Endothelial cell (in vitro differentiated cells): ENCODE data around the gene ARHGAP19. TPM values are rescaled to one million over a fixed set of nuclear protein-coding genes. Genes with fewer than 3 reads are reported as not detected.

Source experiments
- DNase-seq: peaks from one replicate; pipeline ENCODE4 v3.0.0; 2021; ENCODE audit warnings: low spot score
- H3K27ac Mint-ChIP-seq: one replicate; pipeline ENCODE4 v1.8.0; 2021; ENCODE audit warnings: mixed read lengths, inconsistent platforms; ENCODE audit not compliant: unreplicated experiment
- H3K27me3 Mint-ChIP-seq: one replicate; pipeline ENCODE4 v1.8.0; 2021; ENCODE audit warnings: mild to moderate bottlenecking, moderate library complexity, mixed read lengths, inconsistent platforms; ENCODE audit not compliant: unreplicated experiment
- H3K36me3 Mint-ChIP-seq: one replicate; pipeline ENCODE4 v1.8.0; 2021; ENCODE audit warnings: mild to moderate bottlenecking, low read depth, mixed read lengths, inconsistent platforms; ENCODE audit not compliant: unreplicated experiment
- H3K4me1 Mint-ChIP-seq: one replicate; pipeline ENCODE4 v1.8.0; 2021; ENCODE audit warnings: mild to moderate bottlenecking, mixed read lengths, inconsistent platforms; ENCODE audit not compliant: unreplicated experiment
- H3K4me3 Mint-ChIP-seq: one replicate; pipeline ENCODE4 v1.8.0; 2021; ENCODE audit warnings: mild to moderate bottlenecking, mixed read lengths, inconsistent platforms; ENCODE audit not compliant: unreplicated experiment
- H3K9me3 Mint-ChIP-seq: one replicate; pipeline ENCODE4 v1.8.0; 2021; ENCODE audit warnings: mixed read lengths, inconsistent platforms; ENCODE audit not compliant: unreplicated experiment
- total RNA-seq: library from RNA; stranded (reverse); fragmentation: NEBNext Ultra II Directional; extraction: Animal tissue kit (Norgen Biotek cat#: 25700); gene quantifications from one replicate; pipeline ENCODE4 v1.2.1, GENCODE V29; 2021; ENCODE audit not compliant: unreplicated experiment
- TF ChIP-seq, protein P1 (sequence below): fragments of 200-600 bp; sonication (generic); IDR thresholded peaks from one replicate; pipeline ENCODE4 v1.5.0; 2021; ENCODE audit warnings: antibody characterized with exemption; ENCODE audit not compliant: unreplicated experiment

Gene ARHGAP19
- total RNA-seq, 1 donor from 2014 or later: 19.8 TPM

DNA sequence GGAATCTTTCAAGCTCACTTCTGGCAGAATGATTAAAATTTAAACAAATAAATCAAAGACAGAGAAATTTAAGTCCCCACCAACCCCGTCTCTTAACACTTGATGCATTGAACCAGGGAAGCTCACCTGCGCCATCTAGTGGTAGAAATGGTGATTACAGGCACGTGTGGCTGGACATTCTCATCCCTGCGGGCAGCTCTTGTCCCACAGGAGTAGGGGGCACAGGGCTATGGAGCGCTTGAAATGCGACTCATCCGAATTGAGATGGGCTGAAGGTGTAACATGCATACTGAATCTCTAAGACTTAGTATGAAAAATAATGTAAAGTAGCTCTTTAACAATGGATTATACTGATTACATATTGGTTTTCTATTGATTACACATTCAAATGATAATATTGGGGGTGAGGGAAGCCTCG is 81.9 kb downstream of the ARHGAP19 start:
- Mint-ChIP-seq H3K36me3 (no peaks in the 10 kb centered on the region), H3K4me1 (no peaks in the 10 kb centered on the region), H3K27me3 (peaks cover 3% of the 10 kb centered on the region), H3K27ac (no peak overlapping the region), H3K4me3 (no peak overlapping the region), H3K9me3 (no peaks in the 10 kb centered on the region)
- TF ChIP-seq, protein P1, sequence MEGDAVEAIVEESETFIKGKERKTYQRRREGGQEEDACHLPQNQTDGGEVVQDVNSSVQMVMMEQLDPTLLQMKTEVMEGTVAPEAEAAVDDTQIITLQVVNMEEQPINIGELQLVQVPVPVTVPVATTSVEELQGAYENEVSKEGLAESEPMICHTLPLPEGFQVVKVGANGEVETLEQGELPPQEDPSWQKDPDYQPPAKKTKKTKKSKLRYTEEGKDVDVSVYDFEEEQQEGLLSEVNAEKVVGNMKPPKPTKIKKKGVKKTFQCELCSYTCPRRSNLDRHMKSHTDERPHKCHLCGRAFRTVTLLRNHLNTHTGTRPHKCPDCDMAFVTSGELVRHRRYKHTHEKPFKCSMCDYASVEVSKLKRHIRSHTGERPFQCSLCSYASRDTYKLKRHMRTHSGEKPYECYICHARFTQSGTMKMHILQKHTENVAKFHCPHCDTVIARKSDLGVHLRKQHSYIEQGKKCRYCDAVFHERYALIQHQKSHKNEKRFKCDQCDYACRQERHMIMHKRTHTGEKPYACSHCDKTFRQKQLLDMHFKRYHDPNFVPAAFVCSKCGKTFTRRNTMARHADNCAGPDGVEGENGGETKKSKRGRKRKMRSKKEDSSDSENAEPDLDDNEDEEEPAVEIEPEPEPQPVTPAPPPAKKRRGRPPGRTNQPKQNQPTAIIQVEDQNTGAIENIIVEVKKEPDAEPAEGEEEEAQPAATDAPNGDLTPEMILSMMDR: peak; percentile 99
- DNase-seq: peak; percentile 84

DNA sequence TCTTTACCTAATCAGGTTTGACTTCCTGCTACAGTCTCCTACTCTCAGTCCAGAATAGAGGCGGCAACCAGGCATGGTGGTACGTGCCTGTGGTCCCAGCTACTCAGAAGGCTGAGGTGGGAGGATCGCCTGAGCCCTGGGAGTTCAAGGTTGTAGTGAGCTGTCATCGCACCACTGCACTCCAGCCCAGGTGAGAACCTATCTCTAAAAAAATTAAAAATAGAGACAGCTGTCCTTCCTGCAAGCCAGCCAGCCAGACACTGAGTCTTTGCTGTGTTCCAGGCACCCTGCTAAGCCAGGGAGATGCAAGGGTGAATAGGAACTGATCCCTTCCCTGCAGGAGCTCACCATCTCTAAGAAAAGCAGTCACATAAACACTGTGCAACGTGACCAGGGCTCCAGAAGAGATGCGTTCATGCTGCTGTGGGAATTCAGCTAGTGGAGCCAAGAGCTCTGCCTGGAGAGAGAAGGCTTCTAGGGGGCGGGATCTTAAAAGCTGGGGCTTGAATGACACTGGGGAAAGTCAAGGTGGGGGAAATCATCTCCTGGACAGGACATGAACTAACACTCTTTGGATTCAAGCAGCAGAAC is 84.6 kb downstream of the ARHGAP19 start:
- DNase-seq: no peak
- Mint-ChIP-seq H3K27me3 (no peaks in the 10 kb centered on the region), H3K36me3 (no peaks in the 10 kb centered on the region), H3K27ac (no peak overlapping the region), H3K4me3 (no peak overlapping the region), H3K9me3 (no peaks in the 10 kb centered on the region), H3K4me1 (no peaks in the 10 kb centered on the region)
- TF ChIP-seq, protein P1: no peak

DNA sequence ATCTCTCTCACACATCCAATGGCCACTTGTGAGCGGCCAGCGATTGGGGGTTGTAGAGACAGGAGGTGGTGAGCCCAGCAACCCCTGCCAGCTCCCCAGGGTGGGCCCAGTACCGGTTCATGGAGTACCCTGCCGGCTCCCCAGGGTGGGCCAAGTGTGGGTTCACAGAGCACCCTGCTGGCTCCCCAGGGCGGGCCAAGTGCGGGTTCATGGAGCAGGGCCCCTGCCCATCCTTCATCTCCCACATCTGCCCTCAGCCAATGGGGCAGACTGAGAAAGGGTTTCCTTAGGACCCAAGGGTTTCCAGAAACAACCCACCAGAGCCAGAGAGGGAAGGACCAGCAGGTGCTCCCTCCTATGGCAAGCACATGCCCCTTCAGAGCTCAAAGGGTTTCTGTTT is 85.3 kb downstream of the ARHGAP19 start:
- no peak overlapping the region for H3K4me3 Mint-ChIP-seq
- no peak for DNase-seq
- H3K9me3 Mint-ChIP-seq: no peaks in the 10 kb centered on the region
- no peaks in the 10 kb centered on the region for H3K4me1 Mint-ChIP-seq
- no peak overlapping the region for H3K27ac Mint-ChIP-seq
- no peaks in the 10 kb centered on the region for H3K27me3 Mint-ChIP-seq
- TF ChIP-seq, protein P1: no peak
- H3K36me3 Mint-ChIP-seq: no peaks in the 10 kb centered on the region

DNA sequence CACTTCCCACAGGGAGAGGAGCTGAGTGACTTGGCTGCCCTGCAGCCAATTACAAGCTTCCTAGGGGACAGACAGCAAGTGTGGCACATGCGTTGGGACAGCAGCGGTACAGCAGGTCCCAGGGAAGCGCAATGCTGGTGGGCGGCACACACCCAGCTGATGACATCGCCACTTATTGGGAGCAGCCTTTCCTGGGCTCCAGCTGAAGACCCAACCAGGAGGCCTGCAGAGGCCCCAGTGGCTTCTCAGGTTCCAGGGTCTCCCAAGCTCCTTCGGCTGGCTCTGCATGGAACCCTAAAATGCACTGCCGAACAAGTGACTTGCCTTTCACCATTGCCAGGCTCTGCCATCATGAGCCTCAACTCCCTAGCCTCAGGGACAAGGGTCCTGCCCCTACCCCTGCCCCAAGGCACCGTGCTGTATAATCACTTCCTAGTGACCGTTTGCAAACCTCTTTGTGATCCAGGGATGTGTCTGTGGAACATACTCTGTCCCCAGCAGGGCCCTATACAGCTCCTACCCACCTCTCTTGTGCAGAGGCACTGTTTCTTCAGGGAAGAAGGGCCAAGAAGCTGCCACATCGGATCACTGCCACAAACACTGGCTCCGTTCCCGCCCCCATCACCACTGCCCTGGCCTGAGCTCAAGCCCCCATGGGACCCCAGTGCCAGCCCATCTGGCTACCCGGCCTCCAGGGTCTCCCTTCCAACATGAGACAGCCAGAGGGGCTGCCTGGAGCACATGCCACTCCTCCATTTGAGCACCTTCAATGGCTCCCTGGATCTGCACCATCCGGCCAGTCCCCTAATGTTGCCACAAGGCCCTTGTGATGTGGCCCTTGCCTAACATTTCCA is 87.4 kb downstream of the ARHGAP19 start:
- no peak overlapping the region for H3K27ac Mint-ChIP-seq
- no peaks in the 10 kb centered on the region for H3K4me1 Mint-ChIP-seq
- H3K27me3 Mint-ChIP-seq: no peaks in the 10 kb centered on the region
- H3K36me3 Mint-ChIP-seq: no peaks in the 10 kb centered on the region
- TF ChIP-seq, protein P1: no peak
- H3K9me3 Mint-ChIP-seq: no peaks in the 10 kb centered on the region
- no peak for DNase-seq
- no peak overlapping the region for H3K4me3 Mint-ChIP-seq

DNA sequence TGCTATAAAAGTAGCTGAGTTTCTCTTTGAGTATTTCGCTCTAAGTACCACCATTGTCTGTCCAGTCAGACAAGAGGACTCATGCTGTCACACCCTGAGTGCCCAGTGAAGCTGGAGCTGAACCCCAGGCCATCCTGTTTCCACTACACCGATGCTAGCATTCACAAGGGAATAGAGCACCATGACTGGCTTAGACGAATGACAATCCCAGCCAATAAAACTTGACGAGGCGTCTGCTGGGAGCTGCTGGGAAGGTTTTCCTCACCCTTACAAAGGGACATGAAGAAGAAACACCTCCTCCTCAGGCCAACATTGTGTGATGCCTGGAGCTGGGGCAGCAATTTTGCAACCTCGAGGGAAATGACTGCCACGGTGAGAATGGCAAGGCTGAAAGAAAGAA is 89.2 kb downstream of the ARHGAP19 start:
- TF ChIP-seq, protein P1: no peak
- Mint-ChIP-seq H3K4me3 (no peak overlapping the region), H3K27me3 (no peaks in the 10 kb centered on the region), H3K4me1 (no peaks in the 10 kb centered on the region), H3K27ac (no peak overlapping the region), H3K36me3 (no peaks in the 10 kb centered on the region), H3K9me3 (no peaks in the 10 kb centered on the region)
- DNase-seq: no peak
